Measurements from ENCODE around the gene MPPE1.
A peak's percentile ranks its signal among the peaks of the same experiment; 100 is the strongest.
"Not testable (repeated sequence)": the region's sequence is repeated elsewhere in the genome, so short reads cannot be mapped to it uniquely, and the experiment has no call there.

MPPE1 gene

DNA sequence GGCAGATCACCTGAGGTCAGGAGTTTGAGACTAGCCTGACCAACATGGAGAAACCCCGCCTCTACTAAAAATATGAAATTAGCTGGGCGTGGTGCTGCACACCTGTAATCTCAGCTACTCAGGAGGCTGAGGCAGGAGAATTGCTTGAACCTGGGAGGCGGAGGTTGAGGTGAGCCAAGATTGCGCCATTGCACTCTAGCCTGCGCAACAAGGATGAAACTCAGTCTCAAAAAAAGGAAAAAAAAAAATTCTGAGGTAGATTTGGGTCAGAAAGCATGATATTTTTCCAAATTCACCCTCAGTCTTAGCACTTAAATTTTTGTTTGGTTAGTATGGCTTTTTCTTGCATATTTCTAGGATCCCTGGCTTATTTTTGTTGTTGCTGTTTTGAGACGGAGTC lies 53.6 kb downstream of the MPPE1 start:
- not testable (repeated sequence) for DNase-seq

DNA sequence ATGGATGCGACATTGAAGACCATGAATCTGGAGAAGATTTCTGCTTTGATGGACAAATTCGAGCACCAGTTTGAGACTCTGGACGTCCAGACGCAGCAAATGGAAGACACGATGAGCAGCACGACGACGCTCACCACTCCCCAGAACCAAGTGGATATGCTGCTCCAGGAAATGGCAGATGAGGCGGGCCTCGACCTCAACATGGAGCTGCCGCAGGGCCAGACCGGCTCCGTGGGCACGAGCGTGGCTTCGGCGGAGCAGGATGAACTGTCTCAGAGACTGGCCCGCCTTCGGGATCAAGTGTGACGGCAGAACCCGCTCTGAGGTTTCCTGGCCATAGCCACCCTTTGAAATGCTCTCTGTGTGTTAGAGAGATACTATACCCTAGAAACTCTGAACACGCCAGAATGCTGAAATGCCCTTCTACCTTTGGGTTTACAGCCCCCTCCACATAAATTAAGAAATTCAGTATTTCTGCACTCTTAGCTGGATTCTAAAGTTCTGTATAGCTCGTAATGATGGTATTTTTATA lies 56.2 kb downstream of the MPPE1 start:
- DNase-seq: no peak

- peak; percentile 76 for DNase-seq
Measured at GRCh38 chr18:11851146-11851805, 56.8 kb downstream of the MPPE1 start, which contains the start of gene CHMP1B. Gene CHMP1B (plus strand): TSS chr18:11851413. CDS start chr18:11851512, 99 bp downstream.

DNA sequence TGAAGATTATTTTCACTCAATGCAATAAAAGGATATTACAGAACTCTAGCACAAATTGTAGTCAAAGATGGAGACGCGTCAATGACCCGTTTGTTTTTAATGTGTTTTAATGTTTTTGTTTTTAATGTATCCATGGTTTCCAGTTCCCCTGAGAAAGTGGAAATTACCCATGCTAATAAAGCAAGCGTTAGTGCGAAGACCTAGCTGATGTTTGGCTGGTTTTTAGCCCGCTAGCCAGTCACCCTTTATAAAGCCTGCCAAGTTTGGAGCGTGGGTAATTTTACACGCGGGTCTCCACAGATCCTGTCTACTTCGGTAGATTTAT lies 57.3 kb downstream of the MPPE1 start:
- DNase-seq: no peak

DNA sequence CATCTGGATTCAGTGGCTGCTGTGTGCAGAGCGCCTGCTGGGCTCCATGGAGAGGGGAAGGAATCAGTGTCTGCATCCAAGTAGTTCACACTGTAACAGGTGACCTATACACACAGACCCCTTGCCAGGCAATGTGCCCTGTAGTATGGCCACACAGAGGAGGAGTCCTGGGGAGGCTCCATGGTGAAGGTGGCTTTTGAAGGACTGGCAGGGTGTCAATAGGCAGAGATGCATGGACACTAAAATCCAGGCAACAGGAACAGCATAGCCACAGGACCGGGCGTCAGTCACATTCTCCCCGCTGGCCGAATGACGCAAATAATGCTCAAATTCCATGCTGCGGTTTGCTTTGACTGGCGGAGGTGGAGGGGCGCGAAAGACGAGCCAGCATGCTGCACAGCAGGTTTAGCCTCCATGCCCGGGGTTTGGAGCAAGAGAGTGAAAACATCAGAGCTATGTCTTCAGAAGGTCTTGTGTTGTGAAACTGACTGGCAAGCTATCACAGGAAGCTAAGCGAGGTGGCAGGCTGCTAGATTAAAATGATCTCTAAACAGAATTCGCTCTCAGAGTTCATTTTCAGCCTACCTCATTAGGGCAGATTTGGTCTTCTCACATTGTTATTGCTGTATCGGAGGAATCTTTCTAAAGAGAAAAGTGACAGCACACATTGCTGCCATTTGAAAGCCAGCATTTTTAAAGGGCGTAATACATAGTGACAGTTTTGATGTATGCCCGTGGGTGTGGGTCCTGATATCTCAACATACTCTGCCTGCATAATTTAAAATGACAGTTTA lies 58.1 kb downstream of the MPPE1 start:
- DNase-seq: no peak

DNA sequence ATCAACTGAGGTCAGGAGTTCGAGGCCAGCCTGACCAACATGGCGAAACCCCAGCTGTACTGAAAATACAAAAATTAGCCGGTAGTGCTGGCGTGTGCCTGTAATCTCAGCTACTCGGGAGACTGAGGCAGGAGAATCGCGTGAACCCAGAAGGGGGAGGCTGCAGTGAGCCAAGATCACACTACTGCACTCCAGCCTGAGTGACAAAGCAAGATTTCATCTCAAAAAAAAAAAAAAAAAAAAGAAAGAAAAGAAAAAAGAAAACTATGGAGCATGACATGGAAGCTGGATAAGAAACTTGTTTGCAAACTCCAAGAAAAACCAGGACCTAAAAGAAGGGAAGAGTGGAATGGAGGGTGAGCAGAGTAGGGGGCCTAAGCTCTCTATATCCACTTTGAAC lies 58.8 kb downstream of the MPPE1 start:
- DNase-seq: no peak

- no peak for DNase-seq
Measured at GRCh38 chr18:11847811-11848210, 60.3 kb downstream of the MPPE1 start.

GRCh38 chr18:11845654-11846053 lies 62.5 kb downstream of the MPPE1 start:
- DNase-seq: no peak

DNA sequence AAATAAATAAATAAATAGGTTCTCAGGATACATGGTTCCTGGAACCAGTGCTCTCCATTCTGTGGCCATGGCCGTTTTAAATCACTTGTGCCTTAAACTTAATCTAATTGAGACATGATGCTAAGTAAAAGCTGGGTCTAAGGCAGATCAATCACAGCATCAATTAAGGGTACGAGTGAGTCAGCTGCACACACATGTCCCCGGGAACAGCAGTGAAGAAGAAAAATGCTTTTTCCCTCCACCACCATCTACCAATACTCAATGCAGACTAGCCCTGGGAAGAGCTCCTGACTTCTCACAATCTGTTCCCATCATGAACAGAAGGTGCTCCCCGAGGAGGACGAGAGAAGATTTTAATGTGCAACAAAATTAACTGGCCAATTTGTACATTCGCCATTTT lies 63.7 kb downstream of the MPPE1 start:
- no peak for DNase-seq

DNA sequence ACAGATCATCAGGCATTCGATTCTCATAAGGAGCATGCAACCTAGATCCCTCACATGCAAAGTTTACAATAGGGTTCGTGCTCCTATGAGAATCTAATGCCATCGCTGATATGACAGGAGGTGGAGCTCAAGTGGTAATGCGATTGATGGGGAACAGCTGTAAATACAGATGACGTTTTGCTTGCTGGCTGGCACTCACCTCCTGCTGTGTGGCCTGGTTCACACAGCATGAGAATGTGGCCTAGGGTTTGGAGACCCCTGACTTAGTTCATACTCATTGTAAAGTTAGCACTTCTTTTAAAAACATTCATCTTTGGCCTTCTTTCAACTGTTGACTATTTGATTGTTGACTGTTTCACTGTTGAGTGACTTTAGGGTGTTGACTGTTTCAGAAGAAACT lies 65.6 kb downstream of the MPPE1 start:
- no peak for DNase-seq

GRCh38 chr18:11840493-11840892 lies 67.6 kb downstream of the MPPE1 start:
- DNase-seq: no peak

DNA sequence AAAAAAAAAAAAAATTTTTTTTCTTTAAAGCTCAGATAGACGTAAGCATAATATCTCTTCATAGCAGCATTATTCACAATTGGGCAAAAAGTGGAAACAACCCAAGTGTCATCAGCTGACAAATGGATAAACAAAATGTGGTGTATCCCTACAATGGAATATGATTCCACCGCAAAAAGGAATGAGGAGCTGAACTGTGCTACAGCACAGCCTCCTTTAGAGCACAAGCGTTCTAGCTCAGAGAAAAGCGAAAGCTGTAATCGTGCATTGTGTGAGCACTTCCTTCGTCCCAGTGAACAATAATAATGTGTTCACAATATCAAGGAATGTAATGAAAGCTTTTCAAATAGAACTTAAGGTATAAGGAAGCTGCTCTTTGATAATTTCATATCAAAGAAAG lies 68.6 kb downstream of the MPPE1 start:
- DNase-seq: no peak

DNA sequence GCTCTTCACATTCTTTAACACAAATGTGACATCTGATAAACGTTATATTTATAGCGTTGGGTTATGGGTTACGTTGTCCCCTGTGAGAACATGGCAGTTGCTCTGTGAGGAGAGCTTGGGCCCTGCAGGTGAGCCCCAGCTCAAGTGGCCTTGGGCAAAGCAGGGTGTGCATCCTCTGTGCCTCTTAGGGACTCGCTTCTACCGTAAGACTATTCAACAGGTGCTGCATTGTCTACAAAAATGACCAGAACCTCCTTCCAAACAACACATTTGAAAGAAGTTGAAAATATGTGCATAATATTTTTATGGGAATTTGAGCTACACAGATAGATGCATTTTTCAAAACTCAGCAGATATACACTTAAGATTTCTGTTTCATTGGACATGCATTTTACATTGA lies 73.3 kb downstream of the MPPE1 start:
- no peak for DNase-seq

All from NCI-H2107 (cell line).